GM12878 (cell line): ENCODE results near the gene CLASP1. TPM values are rescaled to one million over a fixed set of nuclear protein-coding genes. Genes with fewer than 3 reads are reported as not detected.
A peak's percentile ranks its signal among the peaks of the same experiment; 100 is the strongest.

Source experiments
- ATAC-seq: fragments of 200-7000 bp; cut with Tn5 transposase; 3 replicates; pipeline ENCODE4 v1.9.1; 2020; ENCODE audit warnings: mild to moderate bottlenecking, moderate library complexity
- BruUV-seq: library from RNA; stranded (reverse); fragments of 400-500 nt; replicated peaks from 2 replicates; lab custom pipeline; 2021; lab: Mats Ljungman, UMichigan
- CTCF ChIA-PET: fragments of 300-600 bp; sonication (Branson Sonifier 250); formaldehyde crosslinking; extraction: SDS; loops from one replicate; lab custom pipeline; 2021; ENCODE audit warnings: inconsistent platforms; lab: Yijun Ruan, JAX
- POLR2A ChIA-PET: fragments of 350-600 bp; formaldehyde crosslinking; extraction: SDS; loops from one replicate; lab custom pipeline; 2021; ENCODE audit warnings: inconsistent platforms; lab: Charles Lee
- RAD21 ChIA-PET: fragments of 300-600 bp; sonication (Branson Sonifier 250); formaldehyde crosslinking; loops from one replicate; lab custom pipeline; 2023; ENCODE audit warnings: antibody characterized with exemption; ENCODE audit not compliant: unreplicated experiment; lab: Charles Lee
- SMC1A ChIA-PET: fragments of 300-600 bp; sonication (Branson Sonifier 250); formaldehyde crosslinking; loops from one replicate; lab custom pipeline; 2023; ENCODE audit not compliant: unreplicated experiment, uncharacterized antibody; lab: Charles Lee
- DNase-seq: peaks from one replicate; pipeline ENCODE4 v3.0.0-alpha.2; 2011; ENCODE audit warnings: low read depth, low spot score
- FAIRE-seq: peaks from 3 replicates; lab custom pipeline; 2011; peaks lifted over from hg19 to GRCh38; lab: Jason Lieb, UNC
- H2AFZ ChIP-seq: 2 replicates; pipeline ENCODE4 v1.6.0; 2011; ENCODE audit warnings: low read depth, low read length, control low read depth; ENCODE audit not compliant: control insufficient read depth
- H3K27ac ChIP-seq: 2 replicates; pipeline ENCODE4 v1.5.1; 2011; ENCODE audit warnings: control low read depth; ENCODE audit not compliant: control insufficient read depth, insufficient read depth
- H3K27me3 ChIP-seq, 2 experiments: replicated peaks in 1 of 2; 2 replicates each; pipeline versions ENCODE4 v1.6.0 to v1.6.1; 2011; ENCODE audit warnings: low read length in 1 of 2; ENCODE audit not compliant: control insufficient read depth in 2 of 2, insufficient read depth in 2 of 2
- H3K36me3 ChIP-seq, 2 experiments: 2 replicates each; pipeline ENCODE4 v1.5.1; 2011; ENCODE audit warnings: low read length in 1 of 2; ENCODE audit not compliant: control insufficient read depth in 2 of 2, insufficient read depth in 2 of 2
- H3K4me1 ChIP-seq: 2 replicates; pipeline ENCODE4 v1.6.1; 2011; ENCODE audit warnings: mild to moderate bottlenecking, low read length, moderate library complexity, mixed read lengths; ENCODE audit not compliant: control insufficient read depth, insufficient read depth
- H3K4me2 ChIP-seq: 2 replicates; pipeline ENCODE4 v1.6.0; 2011; ENCODE audit warnings: control low read depth; ENCODE audit not compliant: control insufficient read depth, insufficient read depth
- H3K4me3 ChIP-seq: fragments of 200-600 bp; sonication (generic); 2 replicates; pipeline ENCODE4 v1.5.1; 2016
- H3K79me2 ChIP-seq: 2 replicates; pipeline ENCODE4 v1.6.0; 2011; ENCODE audit warnings: low read length; ENCODE audit not compliant: control insufficient read depth, insufficient read depth
- H3K9ac ChIP-seq: 2 replicates; pipeline ENCODE4 v1.8.0; 2011; ENCODE audit warnings: low read length, control low read depth, mixed read lengths; ENCODE audit not compliant: control insufficient read depth, insufficient read depth
- H3K9me3 ChIP-seq: replicated peaks from 3 replicates; pipeline ENCODE4 v1.5.1; 2011; ENCODE audit warnings: mild to moderate bottlenecking, low read length; ENCODE audit not compliant: control insufficient read depth, insufficient read depth
- H4K20me1 ChIP-seq: 2 replicates; pipeline ENCODE4 v1.6.0; 2011; ENCODE audit not compliant: control insufficient read depth, insufficient read depth
- ASH2L ChIP-seq: fragments of 300-600, 200-600 bp; sonication (generic); IDR thresholded peaks from 2 replicates; pipeline ENCODE4 v1.6.1; 2017; ENCODE audit warnings: low read depth, mild to moderate bottlenecking, borderline replicate concordance
- BRCA1 ChIP-seq: IDR thresholded peaks from 2 replicates; pipeline ENCODE4 v1.6.1; 2011; ENCODE audit warnings: low read depth, low read length, improper control_type of control experiment
- IKZF2 ChIP-seq, 2 experiments: fragments of 450-650 bp; IDR thresholded peaks; 2 replicates each; pipeline ENCODE4 v1.6.1; 2017; ENCODE audit warnings: mild to moderate bottlenecking in 2 of 2, moderate library complexity in 2 of 2
- MYB ChIP-seq: fragments of 150-350 bp; IDR thresholded peaks from 2 replicates; pipeline ENCODE4 v1.6.1; 2014; ENCODE audit warnings: mild to moderate bottlenecking, low read depth, low read length, borderline replicate concordance
- NFIC ChIP-seq: IDR thresholded peaks from 2 replicates; pipeline ENCODE4 v1.6.1; 2012; ENCODE audit warnings: low read depth, mild to moderate bottlenecking, inconsistent platforms, low read length, moderate library complexity
- RAD21 ChIP-seq: IDR thresholded peaks from 2 replicates; pipeline ENCODE4 v1.6.1; 2011; ENCODE audit warnings: mild to moderate bottlenecking, low read depth, low read length, moderate library complexity; ENCODE audit not compliant: insufficient read depth
- SUPT20H ChIP-seq: IDR thresholded peaks from 2 replicates; pipeline ENCODE4 v1.6.1; 2011; ENCODE audit warnings: low read depth, mild to moderate bottlenecking, low read length, moderate library complexity, borderline replicate concordance; ENCODE audit not compliant: control insufficient read depth
- SUZ12 ChIP-seq: fragments of 200-600 bp; sonication (generic); IDR thresholded peaks from one replicate; pipeline ENCODE4 v1.6.1; 2018; ENCODE audit warnings: antibody characterized with exemption, mild to moderate bottlenecking; ENCODE audit not compliant: unreplicated experiment
- YY1 ChIP-seq: IDR thresholded peaks from 2 replicates; pipeline ENCODE4 v1.6.1; 2011; ENCODE audit warnings: low read depth, mild to moderate bottlenecking, low read length
- WGBS: methylation state at CpG from one replicate; pipeline ENCODE4 v1.1.6; 2016; ENCODE audit warnings: low lambda C conversion rate; ENCODE audit not compliant: insufficient replicate concordance, insufficient coverage; ENCODE audit errors: missing lambda C conversion rate; 5-methylcytosine and 5-hydroxymethylcytosine counted together
- in situ Hi-C: fragments of 300-500 bp; cut with MboI; formaldehyde crosslinking; loops from 9 replicates; pipeline ENCODE4 v1.14.3; 2018; ENCODE audit warnings: mixed read lengths
- intact Hi-C: fragments of 100-400 bp; cut with micrococcal nuclease; formaldehyde crosslinking; loops from one replicate; pipeline ENCODE4 v1.14.2; 2022; ENCODE audit not compliant: unreplicated experiment
- polyA plus RNA-seq, 11 experiments: library from polyadenylated mRNA; depleted of rRNA in 4 of 11; unstranded in 6 of 11; stranded (reverse) in 5 of 11; fragments of >200 nt; fragmentation: Nextera tagmentation in 4 of 11; fragmentation: Illumina TruSeq in 1 of 11; extraction: Ambion mirVana in 4 of 11; extraction: Trizol in 1 of 11; gene quantifications; 1 replicate in 1 of 11; 2 replicates in 10 of 11; pipeline versions ENCODE4 v1.2.1 to v1.2.3, GENCODE V29; 2011 to 2016; ENCODE audit warnings: inconsistent platforms in 2 of 11, missing spikeins in 2 of 11, low read depth in 1 of 11
- total RNA-seq, 4 experiments: library from RNA; depleted of rRNA in 3 of 4; stranded (reverse); fragments of >200 nt in 3 of 4; fragmentation: Illumina TruSeq in 1 of 4; extraction: Trizol in 1 of 4; gene quantifications; 2 replicates each; pipeline versions ENCODE4 v1.2.1 to v1.2.3, GENCODE V29; 2013 to 2021
- TF ChIP-seq, protein P1 (sequence below): fragments of 150-350 bp; IDR thresholded peaks from 2 replicates; pipeline ENCODE4 v1.6.1; 2014; ENCODE audit warnings: mild to moderate bottlenecking, low read depth, low read length

Gene CLASP1
- total and polyA plus RNA-seq, 10 of the 15 experiments (the other 5 are each of a cell fraction or from before 2014, with no cell fraction given): 1.4 to 62.4 (median 32.9) TPM

- H3K27me3 ChIP-seq: no peaks in the 10 kb centered on the region
- H3K9ac ChIP-seq: no peak overlapping the region
- no peaks in the 10 kb centered on the region; a peak in 1 of 4 replicates for H3K36me3 ChIP-seq
- WGBS: 100% methylated on average over 2 of the region's 2 CpGs
- SMC1A ChIA-PET: interaction anchor here (0.7 to 7.0 kb wide), 8 partner anchors 8 to 104 kb away, joined by 3 to 52 read pairs (median 6); partner anchors contain the start of gene RNU4ATAC
- TF ChIP-seq SUPT20H (no peak), IKZF2 (IDR thresholded peaks at IDR 0.05) (0 out of 4 replicates have a peak, but pooled peaks of 1 of the 2 experiments have one; percentile 18)
- H3K4me1 ChIP-seq: peaks cover 21% of the 10 kb centered on the region
- peaks cover 71% of the 10 kb centered on the region for H3K79me2 ChIP-seq
- FAIRE-seq: no peak
- in situ Hi-C loops (no loop called here), intact Hi-C loops (no loop called here)
- H3K4me2 ChIP-seq: no peak overlapping the region
- no peak for DNase-seq
- no peak for ATAC-seq
- peaks cover 13% of the 10 kb centered on the region for H3K9me3 ChIP-seq
- no peaks in the 10 kb centered on the region for H4K20me1 ChIP-seq
- POLR2A ChIA-PET: interaction anchor here (1.4 to 4.1 kb wide), 2 partner anchors 15 to 53 kb away, joined by 9 to 18 read pairs; partner anchors contain the start of gene RNU4ATAC
- CTCF ChIA-PET: interaction anchor here (0.6 to 2.0 kb wide), 2 partner anchors 19 to 68 kb away, joined by 3 to 4 read pairs; no protein-coding TSS in a partner anchor
- RAD21 ChIA-PET: no interaction called here
- H2AFZ ChIP-seq: no peak overlapping the region
- no peak overlapping the region for H3K27ac ChIP-seq
- no peak overlapping the region for H3K4me3 ChIP-seq
- no TSS peak for BruUV-seq
Observed at GRCh38 chr2:121545913-121546312, 103.3 kb downstream of the CLASP1 start.

DNA sequence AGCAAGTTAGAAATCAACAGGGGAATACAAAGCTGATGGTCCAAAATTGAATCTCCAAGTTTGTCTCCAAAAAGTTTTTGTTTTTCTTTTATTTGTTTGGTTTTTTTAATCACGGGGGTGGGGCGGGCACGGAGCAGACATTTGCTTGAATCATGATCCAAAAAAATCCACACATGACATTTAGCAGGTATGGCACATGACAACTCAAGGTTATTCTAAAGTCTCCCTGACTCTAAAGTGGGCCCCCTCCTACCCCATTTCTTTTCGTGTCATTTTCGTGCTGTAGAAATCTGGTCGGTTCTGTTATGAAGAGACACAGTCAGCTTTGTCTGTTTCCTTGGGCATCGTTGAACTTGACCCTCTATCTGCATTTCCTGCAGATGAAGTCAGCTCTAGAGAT is 104.0 kb downstream of the CLASP1 start:
- no peak overlapping the region for H3K4me3 ChIP-seq
- SMC1A ChIA-PET: interaction anchor here (0.7 to 7.0 kb wide), 10 partner anchors 8 to 105 kb away, joined by 3 to 52 read pairs (median 4); partner anchors contain the start of gene RNU4ATAC

More for the DNA sequence above, 104.0 kb downstream of the CLASP1 start:
- no peak for FAIRE-seq
- ChIA-PET CTCF (interaction anchor here (1.2 kb wide), 1 partner anchor 12 kb away, joined by 4 read pairs; no protein-coding TSS in a partner anchor), RAD21 (no interaction called here), POLR2A (interaction anchor here (0.7 to 4.1 kb wide), 4 partner anchors 15 to 86 kb away, joined by 3 to 18 read pairs (median 6); partner anchors contain the start of gene RNU4ATAC)
- BruUV-seq: no TSS peak
- Histone ChIP-seq H3K36me3 (no peaks in the 10 kb centered on the region), H3K4me1 (peaks cover 22% of the 10 kb centered on the region), H3K4me2 (no peak overlapping the region), H3K79me2 (peaks cover 65% of the 10 kb centered on the region), H3K9ac (no peak overlapping the region), H4K20me1 (no peaks in the 10 kb centered on the region), H3K27me3 (no peaks in the 10 kb centered on the region), H2AFZ (no peak overlapping the region), H3K27ac (no peak overlapping the region), H3K9me3 (peaks cover 9% of the 10 kb centered on the region)
- TF ChIP-seq YY1 (no peak), NFIC (no peak), BRCA1 (no peak), RAD21 (no peak), SUZ12 (no peak), ASH2L (no peak), MYB (no peak)
- TF ChIP-seq, protein P1, sequence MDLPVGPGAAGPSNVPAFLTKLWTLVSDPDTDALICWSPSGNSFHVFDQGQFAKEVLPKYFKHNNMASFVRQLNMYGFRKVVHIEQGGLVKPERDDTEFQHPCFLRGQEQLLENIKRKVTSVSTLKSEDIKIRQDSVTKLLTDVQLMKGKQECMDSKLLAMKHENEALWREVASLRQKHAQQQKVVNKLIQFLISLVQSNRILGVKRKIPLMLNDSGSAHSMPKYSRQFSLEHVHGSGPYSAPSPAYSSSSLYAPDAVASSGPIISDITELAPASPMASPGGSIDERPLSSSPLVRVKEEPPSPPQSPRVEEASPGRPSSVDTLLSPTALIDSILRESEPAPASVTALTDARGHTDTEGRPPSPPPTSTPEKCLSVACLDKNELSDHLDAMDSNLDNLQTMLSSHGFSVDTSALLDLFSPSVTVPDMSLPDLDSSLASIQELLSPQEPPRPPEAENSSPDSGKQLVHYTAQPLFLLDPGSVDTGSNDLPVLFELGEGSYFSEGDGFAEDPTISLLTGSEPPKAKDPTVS: no peak
- no peak for ATAC-seq
- whole genome bisulfite sequencing: 93% methylated on average over 7 of the region's 7 CpGs
- no peak for DNase-seq
- in situ Hi-C loops: no loop called here
- intact Hi-C loops: no loop called here
